Left lung (tissue), 10 donors: ENCODE measurements around the gene MX1. TPM values are rescaled to one million over a fixed set of nuclear protein-coding genes. Genes with fewer than 3 reads are reported as not detected.

Experiments used
- ATAC-seq: fragments of 200-7000 bp; cut with Tn5 transposase; one replicate; pipeline ENCODE4 v1.9.1; 2020; ENCODE audit warnings: moderate library complexity
- DNase-seq, 4 donors: peaks; one replicate each; pipeline ENCODE4 v3.0.0-alpha.2; 2013 to 2020
- H3K27ac ChIP-seq, 2 donors: fragments of 200-600 bp; sonication (generic) in 1 of 2; one replicate each; pipeline versions ENCODE4 v1.5.0 to v1.8.0; 2020 to 2021
- H3K27me3 ChIP-seq, 2 donors: fragments of 200-600 bp; sonication (generic) in 1 of 2; one replicate each; pipeline versions ENCODE4 v1.5.0 to v1.8.0; 2020 to 2021
- H3K36me3 ChIP-seq, 2 donors: fragments of 200-600 bp; sonication (generic) in 1 of 2; one replicate each; pipeline versions ENCODE4 v1.5.0 to v1.8.0; 2020 to 2021
- H3K4me1 ChIP-seq, 2 donors: fragments of 200-600 bp; one replicate each; pipeline ENCODE4 v1.8.0; 2021
- H3K4me3 ChIP-seq, 2 donors: fragments of 200-600 bp; sonication (generic) in 1 of 2; one replicate each; pipeline versions ENCODE4 v1.5.0 to v1.8.0; 2020 to 2021; ENCODE audit warnings: mild to moderate bottlenecking in 1 of 2
- H3K9me3 ChIP-seq, 2 donors: fragments of 200-600 bp; sonication (generic) in 1 of 2; one replicate each; pipeline versions ENCODE4 v1.5.0 to v1.8.0; 2020 to 2021
- CTCF ChIP-seq, 2 donors: fragments of 200-600 bp; sonication (generic) in 1 of 2; IDR thresholded peaks; one replicate each; pipeline versions ENCODE4 v1.5.0 to v1.8.0; 2021; ENCODE audit warnings: antibody characterized with exemption in 2 of 2
- intact Hi-C, 2 donors: fragments of 100-400 bp; cut with DNase I; formaldehyde crosslinking; loops; one replicate each; pipeline versions ENCODE4 v1.11.2 to v1.14.2; 2022
- polyA plus RNA-seq, 6 donors: library from polyadenylated mRNA; unstranded; fragments of 120-200 nt; gene quantifications; one replicate each; pipeline ENCODE4 v1.2.1, GENCODE V29; 2013; ENCODE audit not compliant: insufficient read length in 6 of 6
- total RNA-seq, 2 donors: library from RNA; stranded (reverse); fragmentation: NEBNext Ultra II Directional; extraction: Animal tissue kit (Norgen Biotek cat#: 25700); gene quantifications; one replicate each; pipeline ENCODE4 v1.2.1, GENCODE V29; 2021
- donor health status: DM: no; HTN: yes; CAD: no.
- donor health status: DM: no; HTN: no; CAD: no.

MX1 gene
- total and polyA plus RNA-seq, 8 donors: 6.0 to 66.3 (median 9.2) TPM

GRCh38 chr21:41479686-41480085 is 53.6 kb downstream of the MX1 start:
- Histone ChIP-seq H3K27ac (peak overlapping the region; percentile 14 to 44), H3K27me3 (peaks cover 0 to 5% of the 10 kb centered on the region in 2 donors), H3K4me1 (peaks cover 10 to 23% of the 10 kb centered on the region in 2 donors), H3K36me3 (no peaks in the 10 kb centered on the region), H3K4me3 (no peak overlapping the region), H3K9me3 (no peaks in the 10 kb centered on the region)
- intact Hi-C loops: no loop called here
- ATAC-seq (no peak), DNase-seq (no peak)
- TF ChIP-seq CTCF (IDR thresholded peaks at IDR 0.05): no peak

- Histone ChIP-seq H3K9me3 (no peaks in the 10 kb centered on the region), H3K4me3 (no peak overlapping the region), H3K27me3 (peaks cover 0 to 5% of the 10 kb centered on the region in 2 donors), H3K27ac (peak overlapping the region in 1 of 2 donors; percentile 44), H3K4me1 (peaks cover 10 to 23% of the 10 kb centered on the region in 2 donors), H3K36me3 (no peaks in the 10 kb centered on the region)
- DNase-seq (no peak), ATAC-seq (peak; percentile 9)
- TF ChIP-seq CTCF (IDR thresholded peaks at IDR 0.05): no peak
- intact Hi-C loops: no loop called here
These were observed 54.1 kb downstream of the MX1 start for GRCh38 chr21:41480086-41480690.

- H3K4me3 ChIP-seq: no peak overlapping the region
- intact Hi-C loops: no loop called here
- ATAC-seq: no peak
- no peak for DNase-seq
- no peak for TF ChIP-seq CTCF (IDR thresholded peaks at IDR 0.05)
- H3K9me3 ChIP-seq: no peaks in the 10 kb centered on the region
- H3K27me3 ChIP-seq: peaks cover 0 to 5% of the 10 kb centered on the region in 2 donors
- peaks cover 10 to 25% of the 10 kb centered on the region in 2 donors for H3K4me1 ChIP-seq
- H3K27ac ChIP-seq: no peak overlapping the region
- no peaks in the 10 kb centered on the region for H3K36me3 ChIP-seq
These were observed 55.2 kb downstream of the MX1 start for GRCh38 chr21:41481191-41481590.

GRCh38 chr21:41482301-41482700 is 56.3 kb downstream of the MX1 start:
- no peak for DNase-seq
- no peak overlapping the region for H3K27ac ChIP-seq
- H3K4me1 ChIP-seq: peaks cover 10 to 28% of the 10 kb centered on the region in 2 donors
- no peak overlapping the region for H3K4me3 ChIP-seq
- no peak for TF ChIP-seq CTCF (IDR thresholded peaks at IDR 0.05)
- ATAC-seq: no peak
- no peaks in the 10 kb centered on the region for H3K36me3 ChIP-seq
- H3K27me3 ChIP-seq: peaks cover 0 to 5% of the 10 kb centered on the region in 2 donors
- no peaks in the 10 kb centered on the region for H3K9me3 ChIP-seq
- intact Hi-C loops: no loop called here

- intact Hi-C loops: no loop called here
- DNase-seq: no peak
- H3K9me3 ChIP-seq: no peaks in the 10 kb centered on the region
- peaks cover 0 to 4% of the 10 kb centered on the region in 2 donors for H3K27me3 ChIP-seq
- no peak overlapping the region for H3K27ac ChIP-seq
- no peak for TF ChIP-seq CTCF (IDR thresholded peaks at IDR 0.05)
- H3K36me3 ChIP-seq: peaks cover 0 to 2% of the 10 kb centered on the region in 2 donors
- no peak for ATAC-seq
- H3K4me3 ChIP-seq: no peak overlapping the region
- peaks cover 10 to 24% of the 10 kb centered on the region in 2 donors for H3K4me1 ChIP-seq
These were observed 56.9 kb downstream of the MX1 start for GRCh38 chr21:41482980-41483379.
